OCI-LY1 (cell line): ENCODE data around the gene KIAA1614.

Source experiments
- H2AFZ ChIP-seq: fragments of 200-600 bp; sonication (generic), shearing (Covaris generic); 2 replicates; pipeline ENCODE4 v1.6.0; 2014; ENCODE audit warnings: antibody characterized with exemption, mild to moderate bottlenecking, low read length
- H3F3A ChIP-seq: fragments of 200-600 bp; sonication (generic), shearing (Covaris generic); 2 replicates; pipeline ENCODE4 v1.6.0; 2014; ENCODE audit warnings: mild to moderate bottlenecking, antibody characterized with exemption, low read length, moderate library complexity; ENCODE audit not compliant: insufficient read depth
- H3K27ac ChIP-seq: fragments of 200-600 bp; sonication (generic); 2 replicates; pipeline ENCODE4 v1.5.1; 2014; ENCODE audit warnings: low read length, mixed run types, mild to moderate bottlenecking, low read depth; ENCODE audit not compliant: poor library complexity, severe bottlenecking
- H3K27me3 ChIP-seq: fragments of 200-600 bp; sonication (generic); 2 replicates; pipeline ENCODE4 v1.6.0; 2014; ENCODE audit warnings: antibody characterized with exemption, mild to moderate bottlenecking, low read length, moderate library complexity; ENCODE audit not compliant: insufficient read depth
- H3K36me3 ChIP-seq: fragments of 200-600 bp; sonication (generic); 2 replicates; pipeline ENCODE4 v1.6.1; 2014; ENCODE audit warnings: mild to moderate bottlenecking, antibody characterized with exemption, low read length, moderate library complexity, mixed read lengths; ENCODE audit not compliant: insufficient read depth
- H3K4me1 ChIP-seq: fragments of 200-600 bp; sonication (generic); 2 replicates; pipeline ENCODE4 v1.5.1; 2014; ENCODE audit warnings: mild to moderate bottlenecking, low read length, moderate library complexity; ENCODE audit not compliant: insufficient read depth, severe bottlenecking
- H3K4me2 ChIP-seq: fragments of 200-600 bp; sonication (generic), shearing (Covaris generic); 2 replicates; pipeline ENCODE4 v1.6.1; 2014; ENCODE audit warnings: low read length
- H3K4me3 ChIP-seq: fragments of 200-600 bp; sonication (generic); 2 replicates; pipeline ENCODE4 v1.5.1; 2014; ENCODE audit warnings: low read length, low read depth, mild to moderate bottlenecking, mixed read lengths; ENCODE audit not compliant: poor library complexity, severe bottlenecking
- H3K79me2 ChIP-seq: fragments of 200-600 bp; shearing (Covaris generic); 2 replicates; pipeline ENCODE4 v1.6.1; 2016; ENCODE audit warnings: mixed run types, low read length, mixed read lengths; ENCODE audit not compliant: insufficient read depth
- H3K9ac ChIP-seq: fragments of 200-600 bp; sonication (generic), shearing (Covaris generic); 2 replicates; pipeline ENCODE4 v1.6.1; 2014; ENCODE audit warnings: mild to moderate bottlenecking, low read length, mixed read lengths
- H3K9me2 ChIP-seq: fragments of 200-600 bp; sonication (generic), shearing (Covaris generic); 2 replicates; pipeline ENCODE4 v1.6.1; 2014; ENCODE audit warnings: low read depth, mild to moderate bottlenecking, low read length, mixed read lengths
- H3K9me3 ChIP-seq: fragments of 200-600 bp; shearing (Covaris generic); 2 replicates; pipeline ENCODE4 v1.6.1; 2014; ENCODE audit warnings: low read length, mixed read lengths
- H4K20me1 ChIP-seq: fragments of 200-600 bp; sonication (generic), shearing (Covaris generic); 2 replicates; pipeline ENCODE4 v1.6.0; 2016; ENCODE audit warnings: mild to moderate bottlenecking, low read length; ENCODE audit not compliant: insufficient read depth
- CTCF ChIP-seq: fragments of 200-600 bp; sonication (generic), shearing (Covaris generic); IDR thresholded peaks from 2 replicates; pipeline ENCODE4 v1.5.1; 2017; ENCODE audit warnings: mild to moderate bottlenecking, antibody characterized with exemption, low read length, moderate library complexity, mixed read lengths
- EZH2 ChIP-seq: fragments of 200-600 bp; sonication (generic), shearing (Covaris generic); IDR thresholded peaks from 2 replicates; pipeline ENCODE4 v1.8.0; 2017; ENCODE audit warnings: borderline replicate concordance, mixed run types, mild to moderate bottlenecking, antibody characterized with exemption, low read length, moderate library complexity, mixed read lengths

KIAA1614 gene

DNA sequence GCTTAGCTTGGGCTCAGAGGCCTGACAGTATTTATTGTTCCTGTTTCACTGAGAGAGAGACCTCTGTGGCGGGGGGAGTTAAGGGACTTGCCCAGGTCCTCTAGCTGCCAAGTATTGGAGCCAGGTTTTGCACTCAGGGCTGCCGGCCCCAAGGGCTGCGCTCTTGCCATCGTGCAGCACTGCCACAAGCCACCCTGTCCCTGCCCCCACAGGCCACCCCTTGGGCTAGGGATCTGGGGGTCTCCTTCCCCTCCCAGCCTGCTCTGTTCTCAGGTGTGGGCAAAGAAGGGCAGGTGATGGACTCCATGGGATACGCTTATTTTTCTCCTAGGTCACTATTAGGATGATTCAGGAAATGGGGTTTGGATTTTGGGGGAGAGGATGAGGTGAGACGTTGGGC lies 8.7 kb downstream of the KIAA1614 start:
- no peaks in the 10 kb centered on the region for H3K9me2 ChIP-seq
- TF ChIP-seq CTCF (no peak), EZH2 (no peak)
- H3K79me2 ChIP-seq = no peaks in the 10 kb centered on the region
- no peak overlapping the region for H3K9ac ChIP-seq
- no peaks in the 10 kb centered on the region for H3K36me3 ChIP-seq
- no peak overlapping the region for H2AFZ ChIP-seq
- no peaks in the 10 kb centered on the region for H3F3A ChIP-seq
- H4K20me1 ChIP-seq = no peaks in the 10 kb centered on the region
- peaks cover 9% of the 10 kb centered on the region; the same call in 1 of the 2 replicates for H3K27me3 ChIP-seq
- H3K4me2 ChIP-seq = no peak overlapping the region
- H3K4me3 ChIP-seq = no peak overlapping the region
- H3K27ac ChIP-seq = no peak overlapping the region
- H3K9me3 ChIP-seq = no peaks in the 10 kb centered on the region
- H3K4me1 ChIP-seq = no peaks in the 10 kb centered on the region

- TF ChIP-seq CTCF = no peak
- no peak for TF ChIP-seq EZH2
- H2AFZ ChIP-seq = no peak overlapping the region
- H3K27me3 ChIP-seq = peaks cover 9% of the 10 kb centered on the region; the same call in 1 of the 2 replicates
- H4K20me1 ChIP-seq = no peaks in the 10 kb centered on the region
- H3K9ac ChIP-seq = no peak overlapping the region
- H3K9me2 ChIP-seq = no peaks in the 10 kb centered on the region
- no peak overlapping the region for H3K27ac ChIP-seq
- H3F3A ChIP-seq = no peaks in the 10 kb centered on the region
- H3K4me1 ChIP-seq = no peaks in the 10 kb centered on the region
- no peaks in the 10 kb centered on the region for H3K9me3 ChIP-seq
- H3K4me2 ChIP-seq = no peak overlapping the region
- no peak overlapping the region for H3K4me3 ChIP-seq
- H3K79me2 ChIP-seq = no peaks in the 10 kb centered on the region
- no peaks in the 10 kb centered on the region for H3K36me3 ChIP-seq
Measured at GRCh38 chr1:180921891-180922630, 9.4 kb downstream of the KIAA1614 start.

GRCh38 chr1:180922631-180923015 lies 9.9 kb downstream of the KIAA1614 start:
- no peaks in the 10 kb centered on the region for H3F3A ChIP-seq
- no peaks in the 10 kb centered on the region for H3K9me2 ChIP-seq
- H3K9ac ChIP-seq = no peak overlapping the region
- no peak overlapping the region for H3K4me3 ChIP-seq
- H3K27me3 ChIP-seq = peaks cover 6% of the 10 kb centered on the region; the same call in 1 of the 2 replicates
- H3K36me3 ChIP-seq = no peaks in the 10 kb centered on the region
- no peak overlapping the region for H3K4me2 ChIP-seq
- no peaks in the 10 kb centered on the region for H4K20me1 ChIP-seq
- H3K79me2 ChIP-seq = no peaks in the 10 kb centered on the region
- H2AFZ ChIP-seq = no peak overlapping the region
- TF ChIP-seq EZH2 (no peak), CTCF (no peak)
- no peaks in the 10 kb centered on the region for H3K9me3 ChIP-seq
- H3K4me1 ChIP-seq = no peaks in the 10 kb centered on the region
- H3K27ac ChIP-seq = no peak overlapping the region
